Cardiac muscle cell (in vitro differentiated cells and primary cell): ENCODE results near the gene TAGAP. TPM values are rescaled to one million over a fixed set of nuclear protein-coding genes. Genes with fewer than 3 reads are reported as not detected.

Source experiments
- DNase-seq, 2 donors: peaks; one replicate each; pipeline versions ENCODE4 v3.0.0 to v3.0.0-alpha.2; 2010 to 2017; ENCODE audit warnings: low read depth in 1 of 2, low spot score in 1 of 2
- H3K27ac ChIP-seq: fragments of 200-600 bp; sonication (generic); 2 replicates; pipeline ENCODE4 v1.5.1; 2016
- H3K27me3 ChIP-seq: fragments of 200-600 bp; sonication (generic); 2 replicates; pipeline ENCODE4 v1.6.0; 2016; ENCODE audit warnings: control low read depth
- H3K36me3 ChIP-seq: fragments of 200-600 bp; sonication (generic); 2 replicates; pipeline ENCODE4 v1.5.1; 2016; ENCODE audit warnings: control low read depth
- H3K4me1 ChIP-seq: fragments of 200-600 bp; sonication (generic); 2 replicates; pipeline ENCODE4 v1.8.1; 2017; ENCODE audit warnings: low read depth, mild to moderate bottlenecking, mixed run types
- H3K4me3 ChIP-seq: fragments of 200-600 bp; sonication (generic); 2 replicates; pipeline ENCODE4 v1.5.1; 2016; ENCODE audit warnings: mild to moderate bottlenecking
- H3K9me3 ChIP-seq: fragments of 200-600 bp; sonication (generic); 2 replicates; pipeline ENCODE4 v1.5.1; 2017; ENCODE audit warnings: low read depth, mild to moderate bottlenecking, control low read depth
- polyA plus RNA-seq: library from polyadenylated mRNA; unstranded; fragments of >200 nt; fragmentation: Nextera tagmentation; extraction: Ambion mirVana; gene quantifications from 2 replicates; pipeline ENCODE4 v1.2.1, GENCODE V29; 2016
- total RNA-seq: library from RNA; depleted of rRNA; stranded (reverse); fragments of >200 nt; gene quantifications from 2 replicates; pipeline ENCODE4 v1.2.3, GENCODE V29; 2016
- TF ChIP-seq, protein P1 (sequence below): IDR thresholded peaks from 2 replicates; pipeline ENCODE4 v1.5.1; 2012; ENCODE audit warnings: low read depth, mild to moderate bottlenecking, low read length

The TAGAP gene
- total and polyA plus RNA-seq, 2 experiments from 2014 or later: not detected

DNA sequence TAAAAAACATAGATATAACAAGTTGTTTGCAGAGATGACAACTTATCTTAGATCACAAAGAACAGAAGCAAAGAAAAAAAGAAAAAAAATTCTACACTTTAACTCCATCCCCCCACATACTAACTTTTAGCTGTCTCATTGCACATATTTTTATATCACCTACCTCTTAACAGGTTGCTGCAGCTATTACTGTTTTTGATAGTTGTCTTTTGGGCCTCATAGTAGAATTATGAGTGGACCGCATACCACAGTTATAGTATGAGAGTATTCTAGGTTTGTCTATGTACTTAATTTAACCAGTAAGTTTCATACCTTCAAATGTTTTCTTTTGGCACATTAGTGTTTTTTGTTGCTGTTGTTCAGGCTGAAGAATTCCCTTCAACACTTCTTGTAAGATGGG, 57.1 kb downstream of the TAGAP start:
- TF ChIP-seq, protein P1, sequence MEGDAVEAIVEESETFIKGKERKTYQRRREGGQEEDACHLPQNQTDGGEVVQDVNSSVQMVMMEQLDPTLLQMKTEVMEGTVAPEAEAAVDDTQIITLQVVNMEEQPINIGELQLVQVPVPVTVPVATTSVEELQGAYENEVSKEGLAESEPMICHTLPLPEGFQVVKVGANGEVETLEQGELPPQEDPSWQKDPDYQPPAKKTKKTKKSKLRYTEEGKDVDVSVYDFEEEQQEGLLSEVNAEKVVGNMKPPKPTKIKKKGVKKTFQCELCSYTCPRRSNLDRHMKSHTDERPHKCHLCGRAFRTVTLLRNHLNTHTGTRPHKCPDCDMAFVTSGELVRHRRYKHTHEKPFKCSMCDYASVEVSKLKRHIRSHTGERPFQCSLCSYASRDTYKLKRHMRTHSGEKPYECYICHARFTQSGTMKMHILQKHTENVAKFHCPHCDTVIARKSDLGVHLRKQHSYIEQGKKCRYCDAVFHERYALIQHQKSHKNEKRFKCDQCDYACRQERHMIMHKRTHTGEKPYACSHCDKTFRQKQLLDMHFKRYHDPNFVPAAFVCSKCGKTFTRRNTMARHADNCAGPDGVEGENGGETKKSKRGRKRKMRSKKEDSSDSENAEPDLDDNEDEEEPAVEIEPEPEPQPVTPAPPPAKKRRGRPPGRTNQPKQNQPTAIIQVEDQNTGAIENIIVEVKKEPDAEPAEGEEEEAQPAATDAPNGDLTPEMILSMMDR: no peak
- Histone ChIP-seq H3K4me1 (no peaks in the 10 kb centered on the region), H3K4me3 (no peak overlapping the region), H3K36me3 (no peaks in the 10 kb centered on the region), H3K27ac (no peak overlapping the region), H3K27me3 (no peaks in the 10 kb centered on the region), H3K9me3 (no peaks in the 10 kb centered on the region)
- DNase-seq: no peak

Other genes with a start within 250 kb of the TAGAP start
- 356 and 401 TPM in 2 replicates for gene EZR, start 225.6 kb downstream of the TAGAP start, total RNA-seq
- 375 and 448 TPM in 2 replicates for gene EZR, start 225.6 kb downstream of the TAGAP start, polyA plus RNA-seq
- 8.8 and 13.8 TPM in 2 replicates for gene RSPH3, start 44.8 kb downstream of the TAGAP start, total RNA-seq
- gene RSPH3, start 44.8 kb downstream of the TAGAP start, polyA plus RNA-seq: 17.7 and 19.7 TPM in 2 replicates
- 0.25 and 0.30 TPM in 2 replicates for gene FNDC1, start 124.4 kb upstream of the TAGAP start, total RNA-seq
- not detected in 2 replicates for gene FNDC1, start 124.4 kb upstream of the TAGAP start, polyA plus RNA-seq